Left lung (tissue), 10 donors: ENCODE measurements around the gene RPRD2. TPM values are rescaled to one million over a fixed set of nuclear protein-coding genes. Genes with fewer than 3 reads are reported as not detected.
"Not testable (repeated sequence)": the region's sequence is repeated elsewhere in the genome, so short reads cannot be mapped to it uniquely, and the experiment has no call there.

Experiments
- ATAC-seq: fragments of 200-7000 bp; cut with Tn5 transposase; one replicate; pipeline ENCODE4 v1.9.1; 2020; ENCODE audit warnings: moderate library complexity
- DNase-seq, 4 donors: peaks; one replicate each; pipeline ENCODE4 v3.0.0-alpha.2; 2013 to 2020
- H3K27ac ChIP-seq, 2 donors: fragments of 200-600 bp; sonication (generic) in 1 of 2; one replicate each; pipeline versions ENCODE4 v1.5.0 to v1.8.0; 2020 to 2021
- H3K27me3 ChIP-seq, 2 donors: fragments of 200-600 bp; sonication (generic) in 1 of 2; one replicate each; pipeline versions ENCODE4 v1.5.0 to v1.8.0; 2020 to 2021
- H3K36me3 ChIP-seq, 2 donors: fragments of 200-600 bp; sonication (generic) in 1 of 2; one replicate each; pipeline versions ENCODE4 v1.5.0 to v1.8.0; 2020 to 2021
- H3K4me1 ChIP-seq, 2 donors: fragments of 200-600 bp; one replicate each; pipeline ENCODE4 v1.8.0; 2021
- H3K4me3 ChIP-seq, 2 donors: fragments of 200-600 bp; sonication (generic) in 1 of 2; one replicate each; pipeline versions ENCODE4 v1.5.0 to v1.8.0; 2020 to 2021; ENCODE audit warnings: mild to moderate bottlenecking in 1 of 2
- H3K9me3 ChIP-seq, 2 donors: fragments of 200-600 bp; sonication (generic) in 1 of 2; one replicate each; pipeline versions ENCODE4 v1.5.0 to v1.8.0; 2020 to 2021
- CTCF ChIP-seq, 2 donors: fragments of 200-600 bp; sonication (generic) in 1 of 2; IDR thresholded peaks; one replicate each; pipeline versions ENCODE4 v1.5.0 to v1.8.0; 2021; ENCODE audit warnings: antibody characterized with exemption in 2 of 2
- intact Hi-C, 2 donors: fragments of 100-400 bp; cut with DNase I; formaldehyde crosslinking; loops; one replicate each; pipeline versions ENCODE4 v1.11.2 to v1.14.2; 2022
- polyA plus RNA-seq, 6 donors: library from polyadenylated mRNA; unstranded; fragments of 120-200 nt; gene quantifications; one replicate each; pipeline ENCODE4 v1.2.1, GENCODE V29; 2013; ENCODE audit not compliant: insufficient read length in 6 of 6
- total RNA-seq, 2 donors: library from RNA; stranded (reverse); fragmentation: NEBNext Ultra II Directional; extraction: Animal tissue kit (Norgen Biotek cat#: 25700); gene quantifications; one replicate each; pipeline ENCODE4 v1.2.1, GENCODE V29; 2021
- donor health status: DM: no; HTN: yes; CAD: no.
- donor health status: DM: no; HTN: no; CAD: no.

Gene RPRD2
- total and polyA plus RNA-seq, 8 donors: 26.2 to 43.8 (median 42.3) TPM

- Histone ChIP-seq H3K4me1 (peaks cover 6 to 26% of the 10 kb centered on the region in 2 donors), H3K27me3 (no peaks in the 10 kb centered on the region), H3K36me3 (no peaks in the 10 kb centered on the region), H3K9me3 (no peaks in the 10 kb centered on the region), H3K4me3 (no peak overlapping the region), H3K27ac (no peak overlapping the region)
- ATAC-seq (peak; percentile 40), DNase-seq (no peak)
- intact Hi-C loops: no loop called here
- no peak for TF ChIP-seq CTCF (IDR thresholded peaks at IDR 0.05)
Measured at GRCh38 chr1:150389650-150390049, 25.7 kb downstream of the RPRD2 start.

GRCh38 chr1:150392627-150393026, 28.7 kb downstream of the RPRD2 start:
- Histone ChIP-seq H3K36me3 (no peaks in the 10 kb centered on the region), H3K4me3 (no peak overlapping the region), H3K27ac (no peak overlapping the region), H3K4me1 (peaks cover 0 to 19% of the 10 kb centered on the region in 2 donors), H3K9me3 (no peaks in the 10 kb centered on the region), H3K27me3 (no peaks in the 10 kb centered on the region)
- ATAC-seq: no peak
- intact Hi-C loops: no loop called here
- TF ChIP-seq CTCF (IDR thresholded peaks at IDR 0.05): no peak
- no peak for DNase-seq

GRCh38 chr1:150395115-150395514, 31.2 kb downstream of the RPRD2 start:
- H3K9me3 ChIP-seq, H3K4me3 ChIP-seq, H3K36me3 ChIP-seq, H3K4me1 ChIP-seq, ATAC-seq, intact Hi-C loops, H3K27ac ChIP-seq, H3K27me3 ChIP-seq, DNase-seq: not testable (repeated sequence)

- H3K27me3 ChIP-seq: no peaks in the 10 kb centered on the region
- TF ChIP-seq CTCF (IDR thresholded peaks at IDR 0.05): no peak
- no peaks in the 10 kb centered on the region for H3K36me3 ChIP-seq
- ATAC-seq (no peak), DNase-seq (no peak)
- H3K4me3 ChIP-seq: no peak overlapping the region
- intact Hi-C loops: no loop called here
- H3K4me1 ChIP-seq: peaks cover 0 to 5% of the 10 kb centered on the region in 2 donors
- H3K9me3 ChIP-seq: no peaks in the 10 kb centered on the region
- no peak overlapping the region for H3K27ac ChIP-seq
Measured at GRCh38 chr1:150397392-150398032, 33.6 kb downstream of the RPRD2 start.

GRCh38 chr1:150404465-150404864, 40.5 kb downstream of the RPRD2 start:
- Histone ChIP-seq H3K4me1 (peaks cover 0 to 10% of the 10 kb centered on the region in 2 donors), H3K9me3 (no peaks in the 10 kb centered on the region), H3K4me3 (no peak overlapping the region), H3K27ac (no peak overlapping the region), H3K36me3 (no peaks in the 10 kb centered on the region), H3K27me3 (no peaks in the 10 kb centered on the region)
- TF ChIP-seq CTCF (IDR thresholded peaks at IDR 0.05): no peak
- DNase-seq (no peak), ATAC-seq (no peak)
- intact Hi-C loops: no loop called here

GRCh38 chr1:150405660-150406059, 41.7 kb downstream of the RPRD2 start:
- TF ChIP-seq CTCF (IDR thresholded peaks at IDR 0.05): no peak
- no peak overlapping the region for H3K4me3 ChIP-seq
- intact Hi-C loops: no loop called here
- no peak for DNase-seq
- H3K27me3 ChIP-seq: no peaks in the 10 kb centered on the region
- no peak for ATAC-seq
- no peaks in the 10 kb centered on the region for H3K9me3 ChIP-seq
- no peak overlapping the region for H3K27ac ChIP-seq
- H3K4me1 ChIP-seq: peaks cover 5 to 22% of the 10 kb centered on the region in 2 donors
- no peaks in the 10 kb centered on the region for H3K36me3 ChIP-seq
